Neutrophil (primary cell): ENCODE data around the gene MYO15A.

Experiments
- H3K27ac ChIP-seq: fragments of 200-600 bp; sonication (generic); 2 replicates; pipeline ENCODE4 v1.5.1; 2016; ENCODE audit warnings: mild to moderate bottlenecking, moderate library complexity
- H3K27me3 ChIP-seq: fragments of 200-600 bp; sonication (generic); 2 replicates; pipeline ENCODE4 v1.6.0; 2016; ENCODE audit warnings: mild to moderate bottlenecking
- H3K36me3 ChIP-seq: fragments of 200-600 bp; sonication (generic); 2 replicates; pipeline ENCODE4 v1.5.1; 2017
- H3K4me1 ChIP-seq, 2 experiments: fragments of 200-600 bp in 1 of 2; sonication (generic) in 1 of 2; 1 replicate in 1 of 2; 2 replicates in 1 of 2; pipeline versions ENCODE4 v1.5.1 to v1.6.1; 2013 to 2016; ENCODE audit warnings: low read depth in 1 of 2, low read length in 1 of 2, mild to moderate bottlenecking in 1 of 2, moderate library complexity in 1 of 2; ENCODE audit not compliant: control insufficient read depth in 1 of 2, insufficient read depth in 1 of 2
- H3K4me3 ChIP-seq, 2 experiments: fragments of 200-600 bp in 1 of 2; sonication (generic) in 1 of 2; 1 replicate in 1 of 2; 2 replicates in 1 of 2; pipeline ENCODE4 v1.5.1; 2013 to 2016; ENCODE audit warnings: low read depth in 1 of 2, low read length in 1 of 2, mild to moderate bottlenecking in 1 of 2, moderate library complexity in 1 of 2
- H3K9me3 ChIP-seq: fragments of 200-600 bp; sonication (generic); 2 replicates; pipeline ENCODE4 v1.5.1; 2016
- CTCF ChIP-seq: fragments of 200-600 bp; sonication (generic); IDR thresholded peaks from 2 replicates; pipeline ENCODE4 v1.5.1; 2016; ENCODE audit warnings: antibody characterized with exemption

Gene MYO15A

GRCh38 chr17:18132711-18133110 is 24.2 kb downstream of the MYO15A start:
- no peaks in the 10 kb centered on the region for H3K27me3 ChIP-seq

GRCh38 chr17:18136357-18136756 is 27.8 kb downstream of the MYO15A start:
- H3K27me3 ChIP-seq = no peaks in the 10 kb centered on the region
- no peak overlapping the region for H3K4me3 ChIP-seq
- no peak overlapping the region for H3K27ac ChIP-seq
- H3K9me3 ChIP-seq = no peaks in the 10 kb centered on the region
- TF ChIP-seq CTCF = no peak
- no peaks in the 10 kb centered on the region for H3K4me1 ChIP-seq
- no peaks in the 10 kb centered on the region for H3K36me3 ChIP-seq

More at GRCh38 chr17:18132711-18133110, 24.2 kb downstream of the MYO15A start:
- Histone ChIP-seq H3K36me3 (no peaks in the 10 kb centered on the region), H3K4me3 (no peak overlapping the region), H3K4me1 (no peaks in the 10 kb centered on the region), H3K9me3 (no peaks in the 10 kb centered on the region), H3K27ac (no peak overlapping the region)
- TF ChIP-seq CTCF = no peak

GRCh38 chr17:18138065-18138749 is 29.7 kb downstream of the MYO15A start:
- no peaks in the 10 kb centered on the region for H3K27me3 ChIP-seq
- H3K9me3 ChIP-seq = no peaks in the 10 kb centered on the region
- TF ChIP-seq CTCF = no peak
- no peak overlapping the region for H3K4me3 ChIP-seq
- H3K27ac ChIP-seq = no peak overlapping the region
- H3K4me1 ChIP-seq = no peaks in the 10 kb centered on the region
- no peaks in the 10 kb centered on the region for H3K36me3 ChIP-seq

GRCh38 chr17:18139092-18139491 is 30.5 kb downstream of the MYO15A start:
- no peak overlapping the region for H3K4me3 ChIP-seq
- H3K27ac ChIP-seq = no peak overlapping the region
- no peaks in the 10 kb centered on the region for H3K27me3 ChIP-seq
- H3K36me3 ChIP-seq = no peaks in the 10 kb centered on the region
- H3K9me3 ChIP-seq = no peaks in the 10 kb centered on the region
- H3K4me1 ChIP-seq = no peaks in the 10 kb centered on the region
- TF ChIP-seq CTCF = no peak

- TF ChIP-seq CTCF = no peak
- no peak overlapping the region for H3K27ac ChIP-seq
- no peak overlapping the region for H3K4me3 ChIP-seq
- no peaks in the 10 kb centered on the region for H3K27me3 ChIP-seq
- no peaks in the 10 kb centered on the region for H3K4me1 ChIP-seq
- H3K9me3 ChIP-seq = no peaks in the 10 kb centered on the region
- H3K36me3 ChIP-seq = no peaks in the 10 kb centered on the region
Observed at GRCh38 chr17:18139498-18139897, 30.9 kb downstream of the MYO15A start.
